HepG2 (cell line): Measurements from ENCODE around the gene CDC25C. TPM values are rescaled to one million over a fixed set of nuclear protein-coding genes. Genes with fewer than 3 reads are reported as not detected.

Experiments
- CC2D1A ChIP-seq: sonication (generic); formaldehyde crosslinking; IDR thresholded peaks from 2 replicates; pipeline ENCODE4 v1.8.1; 2023; ENCODE audit warnings: mild to moderate bottlenecking, missing genetic modification reagents
- CREM ChIP-seq, 2 experiments: sonication (generic) in 1 of 2; formaldehyde crosslinking in 1 of 2; IDR thresholded peaks; 2 replicates each; pipeline versions ENCODE4 v1.4.0 to v1.6.1; 2016 to 2020; ENCODE audit warnings: antibody characterized with exemption in 1 of 2, mild to moderate bottlenecking in 1 of 2, missing genetic modification reagents in 1 of 2
- ELK4 ChIP-seq: sonication (generic); formaldehyde crosslinking; IDR thresholded peaks from 2 replicates; pipeline ENCODE4 v1.9.0; 2021; ENCODE audit warnings: missing genetic modification reagents, borderline replicate concordance
- GLI4 ChIP-seq: sonication (generic); formaldehyde crosslinking; IDR thresholded peaks from 2 replicates; pipeline ENCODE4 v1.5.1; 2020; ENCODE audit warnings: missing genetic modification reagents, mild to moderate bottlenecking, moderate library complexity, borderline replicate concordance
- GRHL1 ChIP-seq: sonication (generic); formaldehyde crosslinking; conservative IDR thresholded peaks from 2 replicates; pipeline ENCODE4 v1.8.0; 2022; ENCODE audit warnings: missing genetic modification reagents
- PHF5A ChIP-seq: IDR thresholded peaks from one replicate; pipeline ENCODE4 v1.6.1; 2018; ENCODE audit warnings: low read depth, missing genetic modification reagents; ENCODE audit not compliant: unreplicated experiment
- POGZ ChIP-seq: sonication (generic); formaldehyde crosslinking; IDR thresholded peaks from 2 replicates; pipeline ENCODE4 v1.4.0; 2020; ENCODE audit warnings: mild to moderate bottlenecking, missing genetic modification reagents
- PREB ChIP-seq: sonication (generic); formaldehyde crosslinking; IDR thresholded peaks from 2 replicates; pipeline ENCODE4 v1.4.0; 2020; ENCODE audit warnings: missing genetic modification reagents
- SNAPC5 ChIP-seq: sonication (generic); formaldehyde crosslinking; IDR thresholded peaks from 2 replicates; pipeline ENCODE4 v1.8.1; 2023; ENCODE audit warnings: mild to moderate bottlenecking, missing genetic modification reagents, borderline replicate concordance
- SSRP1 ChIP-seq: IDR thresholded peaks from 2 replicates; pipeline ENCODE4 v1.6.1; 2016; ENCODE audit warnings: control low read depth
- STAG1 ChIP-seq: sonication (generic); formaldehyde crosslinking; IDR thresholded peaks from 2 replicates; pipeline ENCODE4 v1.4.0; 2020; ENCODE audit warnings: missing genetic modification reagents
- ZNF407 ChIP-seq: sonication (generic); formaldehyde crosslinking; IDR thresholded peaks from one replicate; pipeline ENCODE4 v1.5.1; 2020; ENCODE audit warnings: mild to moderate bottlenecking, missing genetic modification reagents; ENCODE audit errors: not compliant biosample characterization
- ZNF790 ChIP-seq: sonication (generic); formaldehyde crosslinking; IDR thresholded peaks from 2 replicates; pipeline ENCODE4 v1.8.0; 2022; ENCODE audit warnings: missing genetic modification reagents, mild to moderate bottlenecking, borderline replicate concordance
- polyA plus RNA-seq, 8 experiments: library from polyadenylated mRNA; depleted of rRNA in 3 of 8; stranded (reverse) in 7 of 8; unstranded in 1 of 8; fragments of >200 nt; fragmentation: Illumina TruSeq in 4 of 8; extraction: Trizol in 4 of 8; gene quantifications; 2 replicates each; pipeline versions ENCODE4 v1.2.1 to v1.2.3, GENCODE V29; 2011 to 2016; ENCODE audit warnings: low read depth in 4 of 8, missing spikeins in 1 of 8, mixed read lengths in 1 of 8; ENCODE audit not compliant: insufficient read depth in 1 of 8
- total RNA-seq, 5 experiments: library from RNA; depleted of rRNA; stranded (reverse); fragments of >200 nt; fragmentation: Illumina TruSeq; extraction: Trizol; gene quantifications; 2 replicates each; pipeline ENCODE4 v1.2.3, GENCODE V29; 2016; ENCODE audit warnings: low read depth in 1 of 5
- TF ChIP-seq, protein P1 (sequence below): IDR thresholded peaks from 2 replicates; pipeline ENCODE4 v1.6.1; 2018; ENCODE audit warnings: missing genetic modification reagents, mild to moderate bottlenecking, missing compliant biosample characterization

CDC25C gene
- total and polyA plus RNA-seq, 2 of the 13 experiments (the other 11 are each of a cell fraction or from before 2014, with no cell fraction given): 17.7 to 27.6 TPM

DNA sequence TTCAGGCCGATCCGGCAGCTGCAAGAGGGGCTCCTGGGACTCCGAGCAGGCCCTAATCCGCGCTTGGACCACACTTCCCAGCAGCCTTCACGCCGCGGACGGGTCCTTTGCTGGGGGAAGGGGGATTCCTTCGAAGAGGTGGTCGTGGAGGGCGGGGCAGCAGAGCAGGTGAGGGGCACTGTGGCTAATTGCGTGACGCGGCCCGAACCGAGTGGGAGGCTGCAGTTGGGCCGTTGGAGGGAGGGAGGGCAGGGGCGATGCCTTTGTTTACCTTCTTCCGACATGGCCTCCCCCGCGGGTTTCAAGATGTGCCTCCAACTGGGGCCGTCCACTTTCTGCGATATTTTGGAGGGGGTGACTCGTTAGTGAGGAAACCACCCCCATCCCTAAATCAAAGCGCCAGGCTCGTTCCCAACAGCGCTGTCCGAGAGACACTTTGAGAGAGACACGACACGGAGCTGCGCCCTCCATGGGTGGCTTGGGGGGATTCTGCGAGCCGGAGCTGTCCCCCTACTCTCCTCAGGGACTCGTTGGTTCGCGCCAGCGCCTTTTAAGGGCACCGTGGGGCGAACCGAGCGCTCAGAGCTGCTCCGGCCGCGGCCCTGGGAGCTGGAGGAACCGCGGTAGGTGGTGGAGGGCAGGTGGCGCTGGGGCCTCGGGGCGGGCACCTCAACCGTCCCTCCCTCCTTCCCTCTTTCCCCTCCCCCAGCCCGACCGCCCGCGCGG lies 6.2 kb upstream of the CDC25C start, which contains the start of gene FAM53C (continued):
- no peak for TF ChIP-seq ZNF407 (CRISPR knock-in tag)
- peak; percentile 53; the same call in 1 of the 2 replicates for TF ChIP-seq SSRP1 (CRISPR knock-in tag)
- TF ChIP-seq PREB (CRISPR knock-in tag): no peak
- no peak for TF ChIP-seq POGZ (CRISPR knock-in tag)
- peak; percentile 88; the same call in 1 of the 2 replicates for TF ChIP-seq SNAPC5 (CRISPR knock-in tag)
- TF ChIP-seq, protein P1, sequence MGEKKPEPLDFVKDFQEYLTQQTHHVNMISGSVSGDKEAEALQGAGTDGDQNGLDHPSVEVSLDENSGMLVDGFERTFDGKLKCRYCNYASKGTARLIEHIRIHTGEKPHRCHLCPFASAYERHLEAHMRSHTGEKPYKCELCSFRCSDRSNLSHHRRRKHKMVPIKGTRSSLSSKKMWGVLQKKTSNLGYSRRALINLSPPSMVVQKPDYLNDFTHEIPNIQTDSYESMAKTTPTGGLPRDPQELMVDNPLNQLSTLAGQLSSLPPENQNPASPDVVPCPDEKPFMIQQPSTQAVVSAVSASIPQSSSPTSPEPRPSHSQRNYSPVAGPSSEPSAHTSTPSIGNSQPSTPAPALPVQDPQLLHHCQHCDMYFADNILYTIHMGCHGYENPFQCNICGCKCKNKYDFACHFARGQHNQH (CRISPR knock-in tag): peak; percentile 72
- TF ChIP-seq PHF5A (CRISPR knock-in tag): no peak
- TF ChIP-seq ZNF790 (CRISPR knock-in tag): no peak
- TF ChIP-seq GRHL1 (CRISPR knock-in tag): no peak
- peak; percentile 86 for TF ChIP-seq CREM (IDR thresholded peaks at IDR 0.05)
- no peak for TF ChIP-seq CREM (CRISPR knock-in tag; IDR thresholded peaks at IDR 0.05)
- peak; percentile 61; the same call in 1 of the 2 replicates for TF ChIP-seq ELK4 (CRISPR knock-in tag)
- TF ChIP-seq GLI4: 0 out of 2 replicates have a peak, but pooled peaks have one; percentile 56
- TF ChIP-seq STAG1 (CRISPR knock-in tag): no peak; the same call in 1 of the 2 replicates
- TF ChIP-seq CC2D1A (CRISPR knock-in tag): no peak
